CD4-positive, alpha-beta memory T cell (primary cell): ENCODE measurements around the gene OR4B1. TPM values are rescaled to one million over a fixed set of nuclear protein-coding genes. Genes with fewer than 3 reads are reported as not detected.

Source experiments
- CTCF ChIA-PET: fragments of 350-600 bp; sonication (Branson Sonifier 250); formaldehyde crosslinking; loops from one replicate; lab custom pipeline; 2021; ENCODE audit warnings: inconsistent platforms; ENCODE audit not compliant: partially characterized antibody; lab: Charles Lee
- POLR2A ChIA-PET: fragments of 350-600 bp; sonication (Branson Sonifier 250); formaldehyde crosslinking; loops from one replicate; lab custom pipeline; 2021; ENCODE audit not compliant: partially characterized antibody; lab: Charles Lee
- DNase-seq, 5 donors: peaks; one replicate each; pipeline versions ENCODE4 v3.0.0 to v3.0.0-alpha.2; 2020 to 2022; ENCODE audit warnings: mixed read lengths in 1 of 5
- H3K27ac ChIP-seq: one replicate; pipeline ENCODE4 v1.7.0; 2013; ENCODE audit warnings: low read depth, low read length
- H3K27me3 ChIP-seq: 2 replicates; pipeline ENCODE4 v1.7.0; 2013; ENCODE audit warnings: mild to moderate bottlenecking, low read length, moderate library complexity; ENCODE audit not compliant: insufficient read depth
- H3K36me3 ChIP-seq: 2 replicates; pipeline ENCODE4 v1.7.0; 2013; ENCODE audit warnings: mild to moderate bottlenecking, low read length, moderate library complexity; ENCODE audit not compliant: insufficient read depth
- H3K4me1 ChIP-seq: 2 replicates; pipeline ENCODE4 v1.7.0; 2013; ENCODE audit warnings: mild to moderate bottlenecking, low read length, moderate library complexity; ENCODE audit not compliant: insufficient read depth
- H3K4me3 ChIP-seq, 2 donors: one replicate each; pipeline ENCODE4 v1.7.0; 2013; ENCODE audit warnings: low read length in 2 of 2, mild to moderate bottlenecking in 1 of 2
- H3K9me3 ChIP-seq, 2 donors: one replicate each; pipeline ENCODE4 v1.7.0; 2013; ENCODE audit warnings: low read length in 2 of 2, control low read depth in 1 of 2; ENCODE audit not compliant: control insufficient read depth in 1 of 2
- H3K27ac Mint-ChIP-seq, 7 donors: one replicate each; pipeline ENCODE4 v1.8.0; 2020 to 2021; ENCODE audit warnings: mixed read lengths in 7 of 7, mild to moderate bottlenecking in 6 of 7, inconsistent platforms in 3 of 7, moderate library complexity in 3 of 7
- H3K27me3 Mint-ChIP-seq, 2 donors: one replicate each; pipeline ENCODE4 v1.8.0; 2020 to 2021; ENCODE audit warnings: mixed read lengths in 2 of 2
- H3K36me3 Mint-ChIP-seq, 2 donors: one replicate each; pipeline ENCODE4 v1.8.0; 2020 to 2021; ENCODE audit warnings: mixed read lengths in 2 of 2, inconsistent platforms in 1 of 2, mild to moderate bottlenecking in 1 of 2
- H3K4me1 Mint-ChIP-seq, 4 donors: one replicate each; pipeline ENCODE4 v1.8.0; 2020 to 2021; ENCODE audit warnings: mixed read lengths in 4 of 4, mild to moderate bottlenecking in 1 of 4
- H3K4me3 Mint-ChIP-seq, 8 donors: one replicate each; pipeline ENCODE4 v1.8.0; 2020 to 2021; ENCODE audit warnings: mixed read lengths in 8 of 8, mild to moderate bottlenecking in 7 of 8, moderate library complexity in 6 of 8, inconsistent platforms in 3 of 8
- H3K9me3 Mint-ChIP-seq, 8 donors: one replicate each; pipeline ENCODE4 v1.8.0; 2020 to 2021; ENCODE audit warnings: mixed read lengths in 8 of 8, mild to moderate bottlenecking in 5 of 8, inconsistent platforms in 3 of 8, moderate library complexity in 1 of 8
- intact Hi-C: fragments of 100-400 bp; cut with micrococcal nuclease; formaldehyde crosslinking; loops from one replicate; pipeline ENCODE4 v1.15.1; 2023
- polyA plus RNA-seq, 2 donors: library from polyadenylated mRNA; unstranded; fragments of 300-500 nt; fragmentation: Illumina TruSeq; gene quantifications; one replicate each; pipeline ENCODE4 v1.2.3, GENCODE V29; 2021
- total RNA-seq, 2 experiments: library from RNA; stranded (reverse); gene quantifications; one replicate each; pipeline ENCODE4 v1.2.3, GENCODE V29; 2021

OR4B1 gene, protein sequence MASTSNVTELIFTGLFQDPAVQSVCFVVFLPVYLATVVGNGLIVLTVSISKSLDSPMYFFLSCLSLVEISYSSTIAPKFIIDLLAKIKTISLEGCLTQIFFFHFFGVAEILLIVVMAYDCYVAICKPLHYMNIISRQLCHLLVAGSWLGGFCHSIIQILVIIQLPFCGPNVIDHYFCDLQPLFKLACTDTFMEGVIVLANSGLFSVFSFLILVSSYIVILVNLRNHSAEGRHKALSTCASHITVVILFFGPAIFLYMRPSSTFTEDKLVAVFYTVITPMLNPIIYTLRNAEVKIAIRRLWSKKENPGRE
- total RNA-seq (not detected), polyA plus RNA-seq (not detected)

DNA sequence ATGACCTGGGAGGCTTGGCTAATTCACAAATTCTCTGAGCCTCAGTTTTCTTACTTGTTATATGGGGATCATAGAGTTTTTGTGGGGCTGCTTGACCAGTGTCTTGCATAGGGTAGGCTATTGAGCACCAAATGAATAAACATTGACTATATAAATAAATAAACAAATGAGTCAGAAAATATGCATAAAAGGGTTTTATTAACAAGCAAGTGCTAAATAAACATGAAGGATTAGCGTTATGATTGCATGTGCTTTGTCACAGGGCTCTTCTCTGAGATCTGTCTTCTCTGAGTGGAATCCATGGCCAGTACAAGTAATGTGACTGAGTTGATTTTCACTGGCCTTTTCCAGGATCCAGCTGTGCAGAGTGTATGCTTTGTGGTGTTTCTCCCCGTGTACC is at the start of gene OR4B1:
Gene OR4B1 (plus strand): TSS at position 301 of the 400 bp plus-strand sequence. CDS start 0 bp downstream, at position 301.
- Mint-ChIP-seq H3K9me3 (no peaks in the 10 kb centered on the region), H3K4me1 (peaks cover 0 to 7% (median 1%) of the 10 kb centered on the region in 4 donors), H3K36me3 (no peaks in the 10 kb centered on the region), H3K4me3 (no peak within 1 kb of the TSS), H3K27me3 (peaks cover 3 to 4% of the 10 kb centered on the region in 2 donors), H3K27ac (no peak within 1 kb of the TSS)
- ChIA-PET POLR2A (no interaction called here), CTCF (no interaction called here)
- no peaks in the 10 kb centered on the region for H3K4me1 ChIP-seq
- no peaks in the 10 kb centered on the region for H3K36me3 ChIP-seq
- no peaks in the 10 kb centered on the region for H3K9me3 ChIP-seq
- H3K27ac ChIP-seq: no peak within 1 kb of the TSS
- DNase-seq: no peak
- no peaks in the 10 kb centered on the region for H3K27me3 ChIP-seq
- intact Hi-C loops: no loop called here
- H3K4me3 ChIP-seq: no peak within 1 kb of the TSS

DNA sequence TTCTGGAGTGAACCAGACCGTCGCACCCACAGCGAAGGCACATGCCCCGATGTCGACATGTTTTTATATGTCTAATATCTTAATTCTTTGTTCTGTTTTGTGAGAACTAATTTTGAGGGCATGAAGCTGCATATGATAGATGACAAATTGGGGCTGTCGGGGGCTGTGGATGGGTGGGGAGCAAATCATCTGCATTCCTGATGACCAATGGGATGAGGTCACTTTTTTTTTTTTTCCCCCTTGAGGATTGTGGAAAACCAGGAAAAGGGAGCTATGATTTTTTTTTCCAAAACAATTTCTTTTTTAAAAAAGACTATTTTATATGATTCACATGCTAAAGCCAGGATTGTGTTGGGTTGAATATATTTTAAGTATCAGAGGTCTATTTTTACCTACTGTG is 49.2 kb upstream of the OR4B1 start:
- CTCF ChIA-PET: no interaction called here
- DNase-seq: no peak
- Histone ChIP-seq H3K4me3 (no peak overlapping the region), H3K27me3 (no peaks in the 10 kb centered on the region), H3K4me1 (peaks cover 12% of the 10 kb centered on the region), H3K36me3 (peaks cover 30% of the 10 kb centered on the region), H3K9me3 (no peaks in the 10 kb centered on the region), H3K27ac (no peak overlapping the region)
- H3K4me3 Mint-ChIP-seq: no peak overlapping the region
- intact Hi-C loops: no loop called here
- POLR2A ChIA-PET: interaction anchor here (0.6 kb wide), 1 partner anchor 36 kb away, joined by 4 read pairs; no protein-coding TSS in a partner anchor
- H3K4me1 Mint-ChIP-seq: peaks cover 7 to 30% (median 19%) of the 10 kb centered on the region in 4 donors
- peaks cover 57 to 58% of the 10 kb centered on the region in 2 donors for H3K36me3 Mint-ChIP-seq
- peaks cover 0 to 5% (median 0%) of the 10 kb centered on the region in 8 donors for H3K9me3 Mint-ChIP-seq
- no peaks in the 10 kb centered on the region for H3K27me3 Mint-ChIP-seq
- H3K27ac Mint-ChIP-seq: no peak overlapping the region

DNA sequence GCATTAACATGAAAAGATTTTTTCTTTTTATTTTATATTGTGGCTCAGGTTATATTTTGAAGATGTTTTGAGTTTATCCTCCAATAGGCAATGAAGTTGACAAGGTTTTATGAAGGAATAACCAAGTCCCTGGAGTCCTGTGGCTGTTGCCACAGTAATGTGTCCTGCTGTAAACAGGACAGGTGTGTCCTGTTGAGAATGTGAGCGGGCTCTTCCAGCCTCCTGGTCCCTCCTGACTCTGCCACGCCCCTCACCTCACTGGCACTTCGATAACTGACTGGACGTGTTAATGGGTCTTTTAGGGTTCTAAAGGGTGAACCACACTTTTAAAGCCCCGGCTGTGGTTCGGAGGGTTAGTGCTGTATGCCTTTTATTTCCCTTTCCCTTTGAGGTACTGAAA is 47.8 kb upstream of the OR4B1 start:
- H3K4me1 Mint-ChIP-seq: peaks cover 9 to 41% (median 26%) of the 10 kb centered on the region in 4 donors
- intact Hi-C loops: no loop called here
- H3K27me3 Mint-ChIP-seq: no peaks in the 10 kb centered on the region
- ChIA-PET CTCF (no interaction called here), POLR2A (no interaction called here)
- no peaks in the 10 kb centered on the region for H3K9me3 ChIP-seq
- H3K4me3 Mint-ChIP-seq: no peak overlapping the region
- peaks cover 21% of the 10 kb centered on the region for H3K4me1 ChIP-seq
- H3K4me3 ChIP-seq: no peak overlapping the region
- no peak overlapping the region for H3K27ac Mint-ChIP-seq
- H3K27ac ChIP-seq: no peak overlapping the region
- peaks cover 0 to 5% (median 0%) of the 10 kb centered on the region in 8 donors for H3K9me3 Mint-ChIP-seq
- no peak for DNase-seq
- H3K36me3 ChIP-seq: peaks cover 16% of the 10 kb centered on the region
- H3K36me3 Mint-ChIP-seq: peaks cover 44 to 45% of the 10 kb centered on the region in 2 donors
- no peaks in the 10 kb centered on the region for H3K27me3 ChIP-seq

DNA sequence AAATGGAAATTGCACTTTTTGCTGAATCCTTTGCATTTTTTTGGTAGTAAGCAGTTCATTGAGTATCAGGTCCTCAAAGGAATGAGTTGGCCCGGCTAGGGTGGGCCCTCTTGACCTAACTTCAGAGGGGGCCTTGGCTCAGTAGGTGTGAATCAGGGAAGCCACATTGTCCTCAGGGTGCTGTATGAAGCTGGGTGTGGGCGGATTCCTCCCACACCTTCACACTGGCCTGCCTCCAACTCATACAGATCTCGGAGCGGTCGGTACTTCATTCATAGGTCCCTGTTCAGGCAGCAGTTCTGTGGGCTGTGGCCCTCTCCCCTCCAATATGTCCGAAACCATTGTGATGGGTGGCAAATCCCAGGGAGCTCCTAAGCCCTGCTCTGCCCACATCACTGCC is 47.4 kb upstream of the OR4B1 start:
- Mint-ChIP-seq H3K4me1 (peaks cover 9 to 41% (median 26%) of the 10 kb centered on the region in 4 donors), H3K27ac (peak overlapping the region in 1 of 7 donors; percentile 42), H3K27me3 (no peaks in the 10 kb centered on the region), H3K9me3 (peaks cover 0 to 5% (median 0%) of the 10 kb centered on the region in 8 donors), H3K36me3 (peaks cover 40% of the 10 kb centered on the region in 2 donors), H3K4me3 (no peak overlapping the region)
- CTCF ChIA-PET: no interaction called here
- Histone ChIP-seq H3K9me3 (no peaks in the 10 kb centered on the region), H3K27me3 (no peaks in the 10 kb centered on the region), H3K4me1 (peaks cover 21% of the 10 kb centered on the region), H3K27ac (no peak overlapping the region), H3K4me3 (no peak overlapping the region), H3K36me3 (peaks cover 11% of the 10 kb centered on the region)
- intact Hi-C loops: no loop called here
- POLR2A ChIA-PET: no interaction called here
- no peak for DNase-seq

DNA sequence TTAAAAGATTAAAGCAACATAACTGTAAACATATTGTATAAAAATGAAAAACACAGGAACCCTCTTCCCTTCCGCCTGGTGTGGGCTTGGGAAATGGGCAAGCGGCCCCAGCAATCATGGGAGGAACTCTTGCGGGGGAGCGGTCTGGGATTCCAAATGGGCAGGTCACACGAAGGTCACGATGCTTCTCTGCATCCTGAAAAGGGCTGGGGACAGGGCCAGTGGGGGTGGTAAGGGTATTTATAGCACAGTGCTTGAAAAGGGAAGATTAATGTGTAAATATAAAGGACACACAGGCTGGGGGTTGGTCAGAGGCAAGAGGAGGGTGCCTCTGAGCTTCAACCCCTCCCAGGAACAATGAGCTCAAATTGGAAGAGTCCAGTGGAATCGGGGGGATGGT is 46.9 kb upstream of the OR4B1 start:
- Histone ChIP-seq H3K4me1 (peaks cover 21% of the 10 kb centered on the region), H3K27ac (no peak overlapping the region), H3K4me3 (no peak overlapping the region), H3K9me3 (no peaks in the 10 kb centered on the region), H3K36me3 (peaks cover 8% of the 10 kb centered on the region), H3K27me3 (no peaks in the 10 kb centered on the region)
- ChIA-PET CTCF (no interaction called here), POLR2A (no interaction called here)
- Mint-ChIP-seq H3K27ac (peak overlapping the region in 3 of 7 donors; percentile 31 to 70 (median 32)), H3K9me3 (peaks cover 0 to 5% (median 0%) of the 10 kb centered on the region in 8 donors), H3K27me3 (no peaks in the 10 kb centered on the region), H3K36me3 (peaks cover 36 to 38% of the 10 kb centered on the region in 2 donors), H3K4me3 (no peak overlapping the region), H3K4me1 (peaks cover 9 to 41% (median 26%) of the 10 kb centered on the region in 4 donors)
- no peak for DNase-seq
- intact Hi-C loops: no loop called here

DNA sequence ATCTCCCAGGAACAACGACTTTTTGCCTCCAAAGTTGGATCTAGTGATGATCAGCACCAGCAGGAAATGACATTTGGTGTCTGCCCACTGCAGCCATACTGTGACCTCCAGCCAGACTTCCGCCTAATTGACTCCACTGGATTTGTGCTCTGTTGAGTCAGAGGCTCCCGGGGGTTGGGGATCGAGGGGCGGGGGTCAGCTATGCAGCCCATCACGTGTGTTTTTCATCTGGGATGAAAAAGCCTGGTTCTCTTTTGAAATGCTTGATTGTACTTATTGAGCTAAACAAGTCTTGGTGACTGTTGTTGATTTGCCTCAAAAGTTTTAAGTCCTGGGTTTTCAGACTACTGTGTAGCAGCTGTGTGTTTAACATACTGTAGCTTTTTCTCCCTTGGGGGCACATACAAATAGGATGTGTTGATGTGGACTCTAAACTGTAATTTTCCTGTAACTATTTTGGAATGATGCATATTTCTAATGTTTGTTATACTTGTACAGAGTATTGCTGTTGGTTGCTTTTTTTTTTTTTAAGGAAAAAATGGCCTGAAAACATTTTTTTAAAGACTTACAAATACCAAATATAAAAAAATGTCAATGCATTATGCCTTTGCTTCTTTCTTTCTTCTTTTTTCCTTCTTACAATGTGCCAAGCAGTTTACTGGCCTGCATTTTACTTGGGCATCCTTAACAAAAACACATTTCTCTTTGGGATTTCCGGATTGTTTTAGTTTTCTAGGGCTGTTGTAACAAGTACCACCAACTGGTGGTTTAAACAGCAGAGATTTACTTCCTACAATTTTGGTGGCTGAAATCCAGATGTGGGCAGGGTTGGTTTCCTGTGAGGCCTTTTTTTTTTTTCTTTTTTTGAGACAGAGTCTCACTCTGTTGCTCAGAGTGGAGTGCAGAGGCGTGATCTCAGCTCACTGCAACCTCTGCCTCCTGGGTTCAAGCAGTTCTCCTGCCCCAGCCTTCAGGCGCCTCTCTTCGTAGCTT is 46.1 kb upstream of the OR4B1 start:
- Histone ChIP-seq H3K27me3 (no peaks in the 10 kb centered on the region), H3K36me3 (no peaks in the 10 kb centered on the region), H3K27ac (no peak overlapping the region), H3K4me3 (no peak overlapping the region), H3K9me3 (no peaks in the 10 kb centered on the region), H3K4me1 (peaks cover 21% of the 10 kb centered on the region)
- peak overlapping the region in 5 of 7 donors; percentile 56 to 87 (median 78) for H3K27ac Mint-ChIP-seq
- DNase-seq: peak in 2 of 5 donors; percentile 4 to 5
- intact Hi-C loops: no loop called here
- H3K9me3 Mint-ChIP-seq: peaks cover 0 to 2% (median 0%) of the 10 kb centered on the region in 8 donors
- ChIA-PET POLR2A (no interaction called here), CTCF (interaction anchor here (1.1 kb wide), 1 partner anchor 41 kb away, joined by 3 read pairs; no protein-coding TSS in a partner anchor)
- H3K27me3 Mint-ChIP-seq: no peaks in the 10 kb centered on the region
- H3K4me1 Mint-ChIP-seq: peaks cover 12 to 45% (median 29%) of the 10 kb centered on the region in 4 donors
- peak overlapping the region in 1 of 8 donors; percentile 29 for H3K4me3 Mint-ChIP-seq
- peaks cover 29 to 30% of the 10 kb centered on the region in 2 donors for H3K36me3 Mint-ChIP-seq
